Astrocyte (in vitro differentiated cells and primary cell): ENCODE data around the gene SLC37A1.

Source experiments
- CTCF ChIP-seq: IDR thresholded peaks from 2 replicates; pipeline ENCODE4 v1.5.1; 2011; ENCODE audit warnings: low read depth, mild to moderate bottlenecking, inconsistent platforms, low read length, moderate library complexity; ENCODE audit not compliant: insufficient read depth
- EZH2 ChIP-seq: IDR thresholded peaks from 2 replicates; pipeline ENCODE4 v1.6.1; 2012; ENCODE audit warnings: mild to moderate bottlenecking, low read length, inconsistent platforms; ENCODE audit not compliant: insufficient read depth

GRCh38 chr21:42513151-42513984 lies at the start of gene SLC37A1:
- TF ChIP-seq EZH2 = no peak
- TF ChIP-seq CTCF = no peak
